ENCODE measurements around the gene RGS3. TPM values are rescaled to one million over a fixed set of nuclear protein-coding genes. Genes with fewer than 3 reads are reported as not detected.
A peak's percentile ranks its signal among the peaks of the same experiment; 100 is the strongest.

Gene RGS3
- total RNA-seq, 4 donors from 2014 or later, result 11.0 to 18.8 (median 16.0) TPM

- Histone ChIP-seq H3K4me3 (no peak overlapping the region), H3K9me3 (no peaks in the 10 kb centered on the region), H3K4me1 (peaks cover 10% of the 10 kb centered on the region), H3K27ac (no peak overlapping the region), H3K27me3 (no peaks in the 10 kb centered on the region), H3K36me3 (no peaks in the 10 kb centered on the region)
- no peak for TF ChIP-seq EP300 (IDR thresholded peaks at IDR 0.05)
- no peak for TF ChIP-seq POLR2AphosphoS5 (IDR thresholded peaks at IDR 0.05)
- no peak for TF ChIP-seq POLR2A (IDR thresholded peaks at IDR 0.05)
- TF ChIP-seq CTCF (IDR thresholded peaks at IDR 0.05), result no peak
- 92% methylated on average over 3 of the region's 3 CpGs for WGBS
- peak; percentile 15 to 18 for DNase-seq (ENCODE audit: low spot score in 2 of 2)
Measured at GRCh38 chr9:113556877-113557593, 93.5 kb downstream of the RGS3 start.

GRCh38 chr9:113558632-113559502, 95.3 kb downstream of the RGS3 start:
- Histone ChIP-seq H3K9me3 (no peaks in the 10 kb centered on the region), H3K27me3 (no peaks in the 10 kb centered on the region), H3K36me3 (no peaks in the 10 kb centered on the region), H3K4me1 (peaks cover 24% of the 10 kb centered on the region), H3K4me3 (no peak overlapping the region), H3K27ac (no peak overlapping the region)
- 49% methylated on average over 5 of the region's 7 CpGs for WGBS
- TF ChIP-seq CTCF (IDR thresholded peaks at IDR 0.05) (no peak), POLR2A (IDR thresholded peaks at IDR 0.05) (no peak), EP300 (IDR thresholded peaks at IDR 0.05) (no peak), POLR2AphosphoS5 (IDR thresholded peaks at IDR 0.05) (no peak)
- peak; percentile 70 to 79 for DNase-seq (ENCODE audit: low spot score in 2 of 2)

GRCh38 chr9:113559834-113560800, 96.6 kb downstream of the RGS3 start:
- H3K4me3 ChIP-seq, result no peak overlapping the region
- DNase-seq (ENCODE audit: low spot score in 2 of 2), result peak; percentile 49 to 69
- H3K27me3 ChIP-seq, result no peaks in the 10 kb centered on the region
- WGBS, result 84% methylated on average over 10 of the region's 12 CpGs
- TF ChIP-seq POLR2A (IDR thresholded peaks at IDR 0.05) (no peak), CTCF (IDR thresholded peaks at IDR 0.05) (no peak), EP300 (IDR thresholded peaks at IDR 0.05) (no peak), POLR2AphosphoS5 (IDR thresholded peaks at IDR 0.05) (no peak)
- H3K27ac ChIP-seq, result no peak overlapping the region
- no peaks in the 10 kb centered on the region for H3K9me3 ChIP-seq
- H3K36me3 ChIP-seq, result no peaks in the 10 kb centered on the region
- peaks cover 36% of the 10 kb centered on the region for H3K4me1 ChIP-seq

GRCh38 chr9:113562653-113563381, 99.3 kb downstream of the RGS3 start:
- no peak overlapping the region for H3K27ac ChIP-seq
- H3K36me3 ChIP-seq, result no peaks in the 10 kb centered on the region
- TF ChIP-seq POLR2AphosphoS5 (IDR thresholded peaks at IDR 0.05), result no peak
- no peak for TF ChIP-seq EP300 (IDR thresholded peaks at IDR 0.05)
- TF ChIP-seq POLR2A (IDR thresholded peaks at IDR 0.05), result no peak
- no peak for TF ChIP-seq CTCF (IDR thresholded peaks at IDR 0.05)
- no peak overlapping the region for H3K4me3 ChIP-seq
- peak; percentile 24 to 33 for DNase-seq (ENCODE audit: low spot score in 2 of 2)
- no peaks in the 10 kb centered on the region for H3K9me3 ChIP-seq
- H3K27me3 ChIP-seq, result no peaks in the 10 kb centered on the region
- WGBS, result 83% methylated on average over 1 of the region's 2 CpGs
- peaks cover 63% of the 10 kb centered on the region for H3K4me1 ChIP-seq
